K562 (cell line): Measurements from ENCODE around the gene HFE. TPM values are rescaled to one million over a fixed set of nuclear protein-coding genes. Genes with fewer than 3 reads are reported as not detected.

Source experiments
- ARID3B ChIP-seq: fragments of 250-450 bp; sonication (Bioruptor Pico); IDR thresholded peaks from 2 replicates; pipeline ENCODE4 v1.4.0; 2020; ENCODE audit warnings: borderline replicate concordance
- GABPA ChIP-seq: fragments of 200-800 bp; sonication (Bioruptor generic); conservative IDR thresholded peaks from 2 replicates; pipeline ENCODE4 v1.6.1; 2016; ENCODE audit warnings: low read depth, missing genetic modification characterization, missing compliant biosample characterization
- KLF6 ChIP-seq: fragments of 250-450 bp; sonication (Bioruptor Pico); IDR thresholded peaks from 2 replicates; pipeline ENCODE4 v1.4.0; 2020; ENCODE audit warnings: mild to moderate bottlenecking, moderate library complexity, borderline replicate concordance
- MECOM ChIP-seq: fragments of 250-450 bp; sonication (Bioruptor Pico); IDR thresholded peaks from 2 replicates; pipeline ENCODE4 v1.8.0; 2022; ENCODE audit warnings: inconsistent platforms
- MED1 ChIP-seq: sonication (generic); formaldehyde crosslinking; IDR thresholded peaks from 2 replicates; pipeline ENCODE4 v1.8.1; 2023; ENCODE audit warnings: missing genetic modification reagents, borderline replicate concordance
- MXI1 ChIP-seq: IDR thresholded peaks from 2 replicates; pipeline ENCODE4 v1.6.1; 2011; ENCODE audit warnings: low read depth, mild to moderate bottlenecking, improper control_type of control experiment, low read length
- NELFE ChIP-seq: IDR thresholded peaks from 2 replicates; pipeline ENCODE4 v1.6.1; 2011; ENCODE audit warnings: mild to moderate bottlenecking; ENCODE audit not compliant: insufficient read depth, insufficient read length
- NFATC3 ChIP-seq: fragments of 450-650 bp; IDR thresholded peaks from 2 replicates; pipeline ENCODE4 v1.6.1; 2017; ENCODE audit warnings: mild to moderate bottlenecking
- POLR2G ChIP-seq: fragments of 200-400 bp; formaldehyde crosslinking; IDR thresholded peaks from 2 replicates; pipeline ENCODE4 v1.6.1; 2017; ENCODE audit warnings: low read depth, mild to moderate bottlenecking, antibody characterized with exemption, low read length, moderate library complexity
- RCOR1 ChIP-seq, 2 experiments: IDR thresholded peaks; 2 replicates each; pipeline ENCODE4 v1.6.1; 2012; ENCODE audit warnings: low read depth in 2 of 2, low read length in 2 of 2, borderline replicate concordance in 1 of 2, improper control_type of control experiment in 1 of 2
- SRSF7 ChIP-seq: fragments of 200-400 bp; formaldehyde crosslinking; optimal IDR thresholded peaks from 2 replicates; pipeline ENCODE3; 2017; ENCODE audit warnings: mild to moderate bottlenecking, low read depth, low read length
- TARDBP ChIP-seq: fragments of 450-650 bp; IDR thresholded peaks from 2 replicates; pipeline ENCODE4 v1.6.1; 2016
- ZFX ChIP-seq: sonication (generic); formaldehyde crosslinking; IDR thresholded peaks from 2 replicates; pipeline ENCODE4 v1.8.0; 2022; ENCODE audit warnings: mild to moderate bottlenecking, missing genetic modification reagents, moderate library complexity
- polyA plus RNA-seq, 8 experiments: library from polyadenylated mRNA; depleted of rRNA in 4 of 8; stranded (reverse) in 5 of 8; unstranded in 3 of 8; fragments of >200 nt; fragmentation: Nextera tagmentation in 2 of 8; fragmentation: Illumina TruSeq in 1 of 8; extraction: Ambion mirVana in 2 of 8; extraction: Trizol in 1 of 8; gene quantifications; 2 replicates each; pipeline versions ENCODE4 v1.2.1 to v1.2.3, GENCODE V29; 2011 to 2014; ENCODE audit warnings: inconsistent platforms in 1 of 8, missing spikeins in 1 of 8
- total RNA-seq, 7 experiments: library from RNA; depleted of rRNA in 6 of 7; stranded (reverse); fragments of >200 nt in 6 of 7; fragmentation: Illumina TruSeq in 2 of 7; extraction: Trizol in 2 of 7; gene quantifications; 2 replicates each; pipeline versions ENCODE4 v1.2.1 to v1.2.3, GENCODE V29; 2011 to 2021; ENCODE audit warnings: low replicate concordance in 1 of 7
- TF ChIP-seq, protein P1 (sequence below): fragments of 200-800 bp; sonication (Bioruptor generic); IDR thresholded peaks from 2 replicates; pipeline ENCODE4 v1.6.1; 2016; ENCODE audit warnings: missing genetic modification characterization, missing compliant biosample characterization
- TF ChIP-seq, protein P2 (sequence below), 2 experiments: fragments of 450-650 bp; IDR thresholded peaks; 2 replicates each; pipeline ENCODE4 v1.6.1; 2016

The HFE gene
- total and polyA plus RNA-seq, 9 of the 15 experiments (the other 6 are each of a cell fraction or from before 2014, with no cell fraction given) = 0.14 to 1.2 (median 0.76) TPM

DNA sequence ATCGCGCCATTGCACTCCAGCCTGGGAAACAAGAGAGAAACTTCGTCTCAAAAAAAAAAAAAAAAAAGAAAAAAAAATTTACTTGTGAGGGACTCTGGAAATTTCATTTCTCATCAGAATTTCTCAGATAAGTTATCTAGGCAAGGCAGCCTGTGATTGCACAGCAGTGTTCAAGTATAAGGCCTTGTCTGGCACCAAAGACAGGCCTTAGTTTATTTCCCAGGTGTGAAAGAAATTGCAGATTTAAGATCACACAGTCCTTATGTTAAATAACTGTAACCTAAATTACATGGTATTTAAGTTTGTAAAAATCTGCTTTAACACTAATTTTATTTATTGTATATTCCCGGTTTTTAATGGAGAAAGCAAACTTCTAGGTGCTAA, 34.8 kb downstream of the HFE start (continued):
- TF ChIP-seq, protein P1, sequence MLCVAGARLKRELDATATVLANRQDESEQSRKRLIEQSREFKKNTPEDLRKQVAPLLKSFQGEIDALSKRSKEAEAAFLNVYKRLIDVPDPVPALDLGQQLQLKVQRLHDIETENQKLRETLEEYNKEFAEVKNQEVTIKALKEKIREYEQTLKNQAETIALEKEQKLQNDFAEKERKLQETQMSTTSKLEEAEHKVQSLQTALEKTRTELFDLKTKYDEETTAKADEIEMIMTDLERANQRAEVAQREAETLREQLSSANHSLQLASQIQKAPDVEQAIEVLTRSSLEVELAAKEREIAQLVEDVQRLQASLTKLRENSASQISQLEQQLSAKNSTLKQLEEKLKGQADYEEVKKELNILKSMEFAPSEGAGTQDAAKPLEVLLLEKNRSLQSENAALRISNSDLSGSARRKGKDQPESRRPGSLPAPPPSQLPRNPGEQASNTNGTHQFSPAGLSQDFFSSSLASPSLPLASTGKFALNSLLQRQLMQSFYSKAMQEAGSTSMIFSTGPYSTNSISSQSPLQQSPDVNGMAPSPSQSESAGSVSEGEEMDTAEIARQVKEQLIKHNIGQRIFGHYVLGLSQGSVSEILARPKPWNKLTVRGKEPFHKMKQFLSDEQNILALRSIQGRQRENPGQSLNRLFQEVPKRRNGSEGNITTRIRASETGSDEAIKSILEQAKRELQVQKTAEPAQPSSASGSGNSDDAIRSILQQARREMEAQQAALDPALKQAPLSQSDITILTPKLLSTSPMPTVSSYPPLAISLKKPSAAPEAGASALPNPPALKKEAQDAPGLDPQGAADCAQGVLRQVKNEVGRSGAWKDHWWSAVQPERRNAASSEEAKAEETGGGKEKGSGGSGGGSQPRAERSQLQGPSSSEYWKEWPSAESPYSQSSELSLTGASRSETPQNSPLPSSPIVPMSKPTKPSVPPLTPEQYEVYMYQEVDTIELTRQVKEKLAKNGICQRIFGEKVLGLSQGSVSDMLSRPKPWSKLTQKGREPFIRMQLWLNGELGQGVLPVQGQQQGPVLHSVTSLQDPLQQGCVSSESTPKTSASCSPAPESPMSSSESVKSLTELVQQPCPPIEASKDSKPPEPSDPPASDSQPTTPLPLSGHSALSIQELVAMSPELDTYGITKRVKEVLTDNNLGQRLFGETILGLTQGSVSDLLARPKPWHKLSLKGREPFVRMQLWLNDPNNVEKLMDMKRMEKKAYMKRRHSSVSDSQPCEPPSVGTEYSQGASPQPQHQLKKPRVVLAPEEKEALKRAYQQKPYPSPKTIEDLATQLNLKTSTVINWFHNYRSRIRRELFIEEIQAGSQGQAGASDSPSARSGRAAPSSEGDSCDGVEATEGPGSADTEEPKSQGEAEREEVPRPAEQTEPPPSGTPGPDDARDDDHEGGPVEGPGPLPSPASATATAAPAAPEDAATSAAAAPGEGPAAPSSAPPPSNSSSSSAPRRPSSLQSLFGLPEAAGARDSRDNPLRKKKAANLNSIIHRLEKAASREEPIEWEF (CRISPR knock-in tag) = no peak
- TF ChIP-seq NFATC3 = no peak
- peak; percentile 42; the same call in 1 of the 2 replicates for TF ChIP-seq MXI1
- peak; percentile 72 for TF ChIP-seq ZFX (CRISPR knock-in tag)
- TF ChIP-seq MED1 (CRISPR knock-in tag) = no peak
- TF ChIP-seq TARDBP = no peak
- no peak for TF ChIP-seq MECOM (CRISPR knock-in tag)
- no peak for TF ChIP-seq RCOR1 (IDR thresholded peaks at IDR 0.05; ENCODE audit: borderline replicate concordance in 1 of 2, low read depth in 2 of 2, low read length in 2 of 2)
- no peak for TF ChIP-seq ARID3B (CRISPR knock-in tag)
- peak; percentile 33; the same call in 1 of the 2 replicates for TF ChIP-seq GABPA
- no peak for TF ChIP-seq SRSF7
- TF ChIP-seq NELFE = no peak
- no peak for TF ChIP-seq KLF6 (CRISPR knock-in tag)
- peak; percentile 64; the same call in 1 of the 2 replicates for TF ChIP-seq POLR2G
- TF ChIP-seq, protein P2, sequence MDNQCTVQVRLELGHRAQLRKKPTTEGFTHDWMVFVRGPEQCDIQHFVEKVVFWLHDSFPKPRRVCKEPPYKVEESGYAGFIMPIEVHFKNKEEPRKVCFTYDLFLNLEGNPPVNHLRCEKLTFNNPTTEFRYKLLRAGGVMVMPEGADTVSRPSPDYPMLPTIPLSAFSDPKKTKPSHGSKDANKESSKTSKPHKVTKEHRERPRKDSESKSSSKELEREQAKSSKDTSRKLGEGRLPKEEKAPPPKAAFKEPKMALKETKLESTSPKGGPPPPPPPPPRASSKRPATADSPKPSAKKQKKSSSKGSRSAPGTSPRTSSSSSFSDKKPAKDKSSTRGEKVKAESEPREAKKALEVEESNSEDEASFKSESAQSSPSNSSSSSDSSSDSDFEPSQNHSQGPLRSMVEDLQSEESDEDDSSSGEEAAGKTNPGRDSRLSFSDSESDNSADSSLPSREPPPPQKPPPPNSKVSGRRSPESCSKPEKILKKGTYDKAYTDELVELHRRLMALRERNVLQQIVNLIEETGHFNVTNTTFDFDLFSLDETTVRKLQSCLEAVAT (IDR thresholded peaks at IDR 0.05) = peak; percentile 5 to 6; a peak in 1 of 4 replicates
